GM23248 (cell line): ENCODE data around the gene ASPM. TPM values are rescaled to one million over a fixed set of nuclear protein-coding genes. Genes with fewer than 3 reads are reported as not detected.

ENCODE experiments used
- DNase-seq: peaks from one replicate; pipeline ENCODE4 v3.0.0-alpha.2; 2015
- H2AFZ ChIP-seq: fragments of 200-600 bp; sonication (generic); 2 replicates; pipeline ENCODE4 v1.6.1; 2016; ENCODE audit warnings: antibody characterized with exemption
- H3F3A ChIP-seq: fragments of 200-600 bp; sonication (generic); 2 replicates; pipeline ENCODE4 v1.6.1; 2016; ENCODE audit warnings: mild to moderate bottlenecking, antibody characterized with exemption, mixed run types; ENCODE audit not compliant: insufficient read depth
- H3K27ac ChIP-seq: fragments of 200-600 bp; sonication (generic); 2 replicates; pipeline ENCODE4 v1.5.1; 2016; ENCODE audit warnings: mild to moderate bottlenecking
- H3K27me3 ChIP-seq: fragments of 200-600 bp; sonication (generic); replicated peaks from 2 replicates; pipeline ENCODE4 v1.6.1; 2016; ENCODE audit warnings: mild to moderate bottlenecking; ENCODE audit not compliant: insufficient read depth
- H3K36me3 ChIP-seq: fragments of 200-600 bp; sonication (generic); 2 replicates; pipeline ENCODE4 v1.6.1; 2016; ENCODE audit warnings: low read depth, mild to moderate bottlenecking
- H3K4me1 ChIP-seq: fragments of 200-600 bp; sonication (generic); 2 replicates; pipeline ENCODE4 v1.6.1; 2016; ENCODE audit warnings: mild to moderate bottlenecking; ENCODE audit not compliant: insufficient read depth
- H3K4me2 ChIP-seq: fragments of 200-600 bp; sonication (generic); one replicate; pipeline ENCODE4 v1.6.1; 2016; ENCODE audit warnings: mild to moderate bottlenecking; ENCODE audit not compliant: unreplicated experiment
- H3K4me3 ChIP-seq: fragments of 200-600 bp; sonication (generic); 2 replicates; pipeline ENCODE4 v1.5.1; 2016; ENCODE audit warnings: mild to moderate bottlenecking
- H3K79me2 ChIP-seq: fragments of 200-600 bp; sonication (generic); 2 replicates; pipeline ENCODE4 v1.6.1; 2016; ENCODE audit warnings: mild to moderate bottlenecking; ENCODE audit not compliant: insufficient read depth
- H3K9ac ChIP-seq: fragments of 200-600 bp; sonication (generic); 2 replicates; pipeline ENCODE4 v1.6.1; 2016; ENCODE audit warnings: mild to moderate bottlenecking
- H3K9me2 ChIP-seq: fragments of 200-600 bp; sonication (generic); 2 replicates; pipeline ENCODE4 v1.6.1; 2016; ENCODE audit warnings: mixed run types, mild to moderate bottlenecking, moderate library complexity; ENCODE audit not compliant: insufficient read depth
- H3K9me3 ChIP-seq: fragments of 200-600 bp; sonication (generic); one replicate; pipeline ENCODE4 v1.6.1; 2017; ENCODE audit warnings: low read depth
- H4K20me1 ChIP-seq: fragments of 200-600 bp; sonication (generic); 2 replicates; pipeline ENCODE4 v1.6.0; 2016; ENCODE audit not compliant: insufficient read depth
- EZH2 ChIP-seq: fragments of 200-600 bp; sonication (generic); IDR thresholded peaks from 2 replicates; pipeline ENCODE4 v1.6.1; 2018; ENCODE audit warnings: antibody characterized with exemption, mild to moderate bottlenecking; ENCODE audit not compliant: insufficient read depth, poor library complexity, severe bottlenecking
- EZH2phosphoT487 ChIP-seq: fragments of 200-600 bp; sonication (generic); IDR thresholded peaks from 2 replicates; pipeline ENCODE4 v1.6.1; 2018; ENCODE audit warnings: antibody characterized with exemption, moderate library complexity, mild to moderate bottlenecking, low read depth; ENCODE audit not compliant: insufficient read depth
- WGBS, 2 experiments: methylation state at CpG; one replicate each; pipeline ENCODE4 v1.1.6; 2015 to 2017; ENCODE audit warnings: low lambda C conversion rate in 2 of 2, low coverage in 1 of 2; ENCODE audit errors: missing lambda C conversion rate in 2 of 2; 5-methylcytosine and 5-hydroxymethylcytosine counted together
- in situ Hi-C: fragments of 300-500 bp; cut with MboI; formaldehyde crosslinking; loops from 2 replicates; pipeline ENCODE4 v1.15.0; 2020
- polyA plus RNA-seq: library from polyadenylated mRNA; unstranded; fragments of >200 nt; fragmentation: Nextera tagmentation; extraction: Ambion mirVana; gene quantifications from 2 replicates; pipeline ENCODE4 v1.2.1, GENCODE V29; 2016
- total RNA-seq: library from RNA; depleted of rRNA; stranded (reverse); fragments of >200 nt; shearing (Covaris generic); gene quantifications from 2 replicates; pipeline ENCODE4 v1.2.3, GENCODE V29; 2014

ASPM gene
- total and polyA plus RNA-seq, 2 experiments from 2014 or later = 7.3 to 17.2 TPM

DNA sequence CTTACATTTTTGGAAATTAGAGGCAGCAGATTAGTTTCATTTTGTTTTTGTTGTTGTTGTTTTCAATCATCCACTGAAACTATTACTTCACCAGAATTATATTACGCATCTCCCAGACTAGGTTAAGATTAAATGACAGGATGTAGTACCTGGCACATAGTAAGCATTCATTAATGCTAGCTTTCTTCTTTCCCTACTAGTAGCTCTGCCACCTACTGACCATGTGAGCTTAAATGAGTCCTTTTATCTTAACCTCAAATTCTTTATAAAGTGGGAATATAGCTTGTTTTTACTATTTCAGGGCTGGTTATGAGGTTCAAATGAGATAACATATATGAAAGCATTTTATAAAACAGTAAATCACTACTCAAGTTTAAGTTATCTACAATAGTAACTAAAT, 10.2 kb upstream of the ASPM start:
- H3K27ac ChIP-seq = no peak overlapping the region

DNA sequence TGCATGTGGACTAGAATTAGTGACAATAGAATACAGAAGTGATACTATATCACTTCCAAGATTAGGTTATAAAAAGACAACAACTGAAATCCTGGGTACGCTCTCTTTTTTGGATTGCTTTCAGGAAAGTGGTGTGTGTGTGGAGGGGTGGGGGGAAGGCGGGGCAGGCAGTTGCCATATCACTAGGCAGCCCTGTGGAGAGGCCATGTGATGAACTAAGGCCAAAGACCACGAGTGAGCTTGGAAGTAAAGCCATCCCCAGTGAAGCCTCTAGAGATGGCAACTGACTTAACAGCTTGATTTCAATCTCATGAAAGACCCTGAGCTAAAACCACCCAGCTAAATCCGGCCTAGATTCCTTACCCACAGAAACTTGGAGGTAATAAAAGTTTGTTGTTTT, 6.2 kb upstream of the ASPM start:
- in situ Hi-C loops = loop anchor here (25.0 kb wide), 1 partner anchor 315 kb away; no protein-coding TSS in a partner anchor

More for the DNA sequence above, 10.2 kb upstream of the ASPM start:
- H3F3A ChIP-seq = no peaks in the 10 kb centered on the region
- no peaks in the 10 kb centered on the region for H3K9me3 ChIP-seq
- in situ Hi-C loops = loop anchor here (25.0 kb wide), 1 partner anchor 319 kb away; no protein-coding TSS in a partner anchor
- no peak overlapping the region for H3K4me3 ChIP-seq
- peak; percentile 9 for DNase-seq
- no peaks in the 10 kb centered on the region for H3K79me2 ChIP-seq
- H3K9me2 ChIP-seq = no peaks in the 10 kb centered on the region
- H3K4me2 ChIP-seq = no peak overlapping the region
- no peaks in the 10 kb centered on the region for H4K20me1 ChIP-seq
- no peak overlapping the region for H2AFZ ChIP-seq
- H3K27me3 ChIP-seq = no peaks in the 10 kb centered on the region
- TF ChIP-seq EZH2 (no peak), EZH2phosphoT487 (no peak)
- 95 to 97% methylated on average over 1 of the region's 1 CpG for WGBS, 2 experiments
- no peaks in the 10 kb centered on the region for H3K4me1 ChIP-seq
- H3K36me3 ChIP-seq = peaks cover 26% of the 10 kb centered on the region
- no peak overlapping the region for H3K9ac ChIP-seq

DNA sequence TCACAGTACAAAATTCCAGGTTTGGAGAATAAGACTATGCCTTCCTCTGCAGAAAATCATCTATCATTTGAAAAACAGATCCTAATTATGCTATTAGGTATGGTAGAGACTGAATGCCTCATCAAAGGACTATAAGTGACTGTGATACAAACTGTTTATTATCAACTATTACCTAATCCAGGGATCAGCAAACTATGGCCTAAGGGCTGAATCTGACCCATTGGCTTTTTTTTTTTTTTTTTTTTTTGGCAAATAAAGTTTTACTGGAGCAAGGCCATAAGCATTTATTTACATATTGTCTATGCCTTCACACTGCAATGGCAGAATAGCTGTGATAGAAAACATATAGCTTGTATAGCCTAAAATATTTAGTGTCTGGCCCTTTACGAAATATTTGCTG, 4.7 kb upstream of the ASPM start:
- TF ChIP-seq EZH2 (no peak), EZH2phosphoT487 (no peak)

More for the DNA sequence above, 6.2 kb upstream of the ASPM start:
- Histone ChIP-seq H3F3A (no peaks in the 10 kb centered on the region), H4K20me1 (no peaks in the 10 kb centered on the region), H3K4me3 (no peak overlapping the region), H3K9me3 (no peaks in the 10 kb centered on the region), H3K27me3 (no peaks in the 10 kb centered on the region), H3K36me3 (no peaks in the 10 kb centered on the region), H3K4me2 (no peak overlapping the region), H3K27ac (no peak overlapping the region), H2AFZ (no peak overlapping the region), H3K4me1 (no peaks in the 10 kb centered on the region), H3K9me2 (no peaks in the 10 kb centered on the region), H3K79me2 (no peaks in the 10 kb centered on the region), H3K9ac (no peak overlapping the region)
- TF ChIP-seq EZH2phosphoT487 (no peak), EZH2 (no peak)
- WGBS, 2 experiments = 96 to 98% methylated on average over 4 of the region's 4 CpGs
- no peak for DNase-seq

DNA sequence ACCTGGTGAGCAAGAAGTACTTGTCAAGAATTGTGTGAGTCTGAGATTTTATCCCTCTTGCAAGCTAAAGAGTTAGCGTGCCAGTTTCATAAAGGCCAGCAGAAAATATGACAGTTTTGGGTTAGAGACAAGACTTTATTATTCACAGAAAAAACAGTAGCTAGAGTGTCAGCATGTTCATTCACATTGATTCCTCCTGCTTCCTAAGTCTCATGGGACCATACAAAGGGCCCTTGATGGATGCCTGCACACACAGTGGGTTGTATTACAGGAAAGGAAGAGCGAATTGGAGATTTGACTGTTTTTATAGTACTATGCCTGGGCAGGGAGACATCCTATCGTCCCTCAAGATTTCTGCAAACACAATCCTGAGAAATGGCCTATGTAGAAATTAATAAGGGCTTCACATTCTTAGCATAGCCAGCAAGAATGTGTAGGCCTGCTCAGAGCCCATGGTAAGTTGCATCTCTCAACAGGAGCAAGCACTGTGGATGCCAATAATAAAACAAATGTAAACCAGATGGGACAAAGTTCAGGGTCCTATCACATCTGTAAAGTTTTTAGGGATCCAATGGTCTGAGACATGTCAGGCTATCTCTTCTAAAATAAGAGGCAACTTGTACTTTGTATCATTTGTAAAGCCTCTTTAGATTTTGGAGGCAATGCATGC, 4.0 kb upstream of the ASPM start:
- Histone ChIP-seq H3K9ac (no peak overlapping the region), H3K79me2 (peaks cover 9% of the 10 kb centered on the region), H3K36me3 (no peaks in the 10 kb centered on the region), H3K27ac (no peak overlapping the region), H3K4me1 (peaks cover 1% of the 10 kb centered on the region; the same call in 1 of the 2 replicates), H3K4me2 (no peak overlapping the region), H3K9me2 (no peaks in the 10 kb centered on the region), H4K20me1 (no peaks in the 10 kb centered on the region), H3K9me3 (no peaks in the 10 kb centered on the region), H2AFZ (no peak overlapping the region), H3K27me3 (no peaks in the 10 kb centered on the region), H3K4me3 (no peak overlapping the region), H3F3A (0 out of 2 replicates have a peak, but pooled peaks cover under 1% of the 10 kb centered on the region)
- no peak for DNase-seq
- WGBS, 2 experiments = 64 to 71% methylated on average over 3 of the region's 3 CpGs
- in situ Hi-C loops = loop anchor here (25.0 kb wide), 1 partner anchor 313 kb away; no protein-coding TSS in a partner anchor
- TF ChIP-seq EZH2 (no peak), EZH2phosphoT487 (no peak)

More for the DNA sequence above, 4.7 kb upstream of the ASPM start:
- Histone ChIP-seq H3F3A (no peaks in the 10 kb centered on the region), H3K4me2 (no peak overlapping the region), H3K27me3 (no peaks in the 10 kb centered on the region), H3K9ac (no peak overlapping the region), H3K27ac (no peak overlapping the region), H4K20me1 (no peaks in the 10 kb centered on the region), H3K9me2 (no peaks in the 10 kb centered on the region), H3K4me3 (no peak overlapping the region), H3K36me3 (no peaks in the 10 kb centered on the region), H3K79me2 (peaks cover 2% of the 10 kb centered on the region), H3K4me1 (no peaks in the 10 kb centered on the region), H3K9me3 (no peaks in the 10 kb centered on the region), H2AFZ (no peak overlapping the region)
- in situ Hi-C loops = loop anchor here (25.0 kb wide), 1 partner anchor 314 kb away; no protein-coding TSS in a partner anchor
- 100% methylated on average over 1 of the region's 1 CpG for WGBS, 2 experiments
- no peak for DNase-seq

DNA sequence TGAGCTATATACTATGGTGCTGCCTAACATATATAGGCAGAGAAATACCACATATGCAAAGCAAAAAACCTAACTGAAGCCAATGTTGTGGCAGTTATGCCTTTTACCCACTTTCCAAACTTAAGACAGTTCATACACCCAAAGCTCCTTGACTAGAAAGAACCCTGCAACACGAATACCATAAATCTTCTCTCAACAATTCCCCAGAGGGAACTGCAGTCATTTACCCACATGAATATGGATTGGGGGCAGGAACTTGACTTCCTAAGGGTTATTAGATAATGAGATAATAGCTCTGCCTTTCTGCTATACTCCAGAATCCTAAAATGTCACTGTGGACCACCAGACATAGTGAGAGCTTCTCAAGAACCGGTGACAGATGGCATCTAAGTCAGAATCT, 2.9 kb upstream of the ASPM start:
- no peak for DNase-seq
- H3K79me2 ChIP-seq = peaks cover 20% of the 10 kb centered on the region
- no peaks in the 10 kb centered on the region for H3K36me3 ChIP-seq
- H3K4me2 ChIP-seq = no peak overlapping the region
- no peak overlapping the region for H2AFZ ChIP-seq
- H3K9me3 ChIP-seq = no peaks in the 10 kb centered on the region
- H3K4me3 ChIP-seq = no peak overlapping the region
- H3K9ac ChIP-seq = no peak overlapping the region
- peaks cover 11% of the 10 kb centered on the region; the same call in 1 of the 2 replicates for H3K4me1 ChIP-seq
- H3K27ac ChIP-seq = no peak overlapping the region
- H3K27me3 ChIP-seq = no peaks in the 10 kb centered on the region
- in situ Hi-C loops = no loop called here
- WGBS, 2 experiments = 79 to 84% methylated on average over 2 of the region's 2 CpGs
- TF ChIP-seq EZH2phosphoT487 = no peak
- no peak for TF ChIP-seq EZH2
- H4K20me1 ChIP-seq = no peaks in the 10 kb centered on the region
- no peaks in the 10 kb centered on the region for H3K9me2 ChIP-seq
- H3F3A ChIP-seq = peaks cover 10% of the 10 kb centered on the region
